Measurements from ENCODE around the gene BCL7C.

DNA sequence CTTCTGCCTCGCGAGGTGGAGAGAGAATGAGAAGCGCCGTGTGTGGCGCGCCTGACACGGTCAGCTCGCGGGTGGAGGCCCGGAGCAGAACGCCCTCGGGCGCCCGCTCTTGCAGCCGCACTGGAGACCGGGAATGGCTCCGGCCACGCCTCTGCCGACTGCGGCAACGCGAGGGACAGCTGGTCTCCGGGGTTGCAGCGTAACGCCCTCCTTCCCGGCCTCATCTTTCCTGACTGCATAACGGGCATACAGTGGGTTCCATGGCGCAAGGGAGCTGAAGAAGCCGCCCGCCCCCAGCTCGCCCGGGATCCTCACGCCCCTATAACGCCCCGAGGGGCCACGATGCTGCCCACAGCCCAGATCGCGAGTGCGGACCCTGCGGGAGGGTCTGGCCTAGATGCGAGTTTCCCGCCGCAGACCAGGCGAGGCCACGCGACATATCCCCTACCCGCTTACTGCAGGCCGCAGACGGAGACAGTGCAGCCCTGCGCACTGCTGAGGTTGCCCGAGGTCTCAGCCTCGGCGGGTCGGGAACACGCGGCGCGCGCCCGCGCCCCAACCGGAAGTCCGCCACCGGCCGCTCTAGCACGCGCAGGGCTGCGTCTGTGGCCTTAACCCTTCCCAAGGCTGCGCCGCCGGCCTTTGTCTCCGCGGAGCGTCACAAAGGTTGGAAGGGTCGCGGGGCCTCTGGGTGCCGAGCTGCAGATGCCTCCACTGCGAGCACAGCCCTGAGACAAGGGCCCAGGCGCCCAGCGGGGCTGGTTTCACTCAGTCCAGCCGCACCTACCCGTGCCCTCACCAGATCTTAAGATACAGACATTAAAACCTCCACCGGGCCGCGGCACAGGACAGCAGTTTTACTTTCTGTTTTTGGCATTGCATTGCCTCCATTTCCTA is 18.8 kb downstream of the BCL7C start:
- TF ChIP-seq, protein P1, sequence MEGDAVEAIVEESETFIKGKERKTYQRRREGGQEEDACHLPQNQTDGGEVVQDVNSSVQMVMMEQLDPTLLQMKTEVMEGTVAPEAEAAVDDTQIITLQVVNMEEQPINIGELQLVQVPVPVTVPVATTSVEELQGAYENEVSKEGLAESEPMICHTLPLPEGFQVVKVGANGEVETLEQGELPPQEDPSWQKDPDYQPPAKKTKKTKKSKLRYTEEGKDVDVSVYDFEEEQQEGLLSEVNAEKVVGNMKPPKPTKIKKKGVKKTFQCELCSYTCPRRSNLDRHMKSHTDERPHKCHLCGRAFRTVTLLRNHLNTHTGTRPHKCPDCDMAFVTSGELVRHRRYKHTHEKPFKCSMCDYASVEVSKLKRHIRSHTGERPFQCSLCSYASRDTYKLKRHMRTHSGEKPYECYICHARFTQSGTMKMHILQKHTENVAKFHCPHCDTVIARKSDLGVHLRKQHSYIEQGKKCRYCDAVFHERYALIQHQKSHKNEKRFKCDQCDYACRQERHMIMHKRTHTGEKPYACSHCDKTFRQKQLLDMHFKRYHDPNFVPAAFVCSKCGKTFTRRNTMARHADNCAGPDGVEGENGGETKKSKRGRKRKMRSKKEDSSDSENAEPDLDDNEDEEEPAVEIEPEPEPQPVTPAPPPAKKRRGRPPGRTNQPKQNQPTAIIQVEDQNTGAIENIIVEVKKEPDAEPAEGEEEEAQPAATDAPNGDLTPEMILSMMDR (conservative IDR thresholded peaks at IDR 0.05; ENCODE audit: low read depth, low read length): no peak
- TF ChIP-seq EZH2 (IDR thresholded peaks at IDR 0.05; ENCODE audit: borderline replicate concordance, low read depth, low read length, poor library complexity, severe bottlenecking): no peak
